Heart left ventricle (tissue), 13 donors: ENCODE data around the gene RAB27B.

ENCODE experiments used
- POLR2A ChIP-seq, 2 donors: fragments of 450-650 bp; IDR thresholded peaks; one replicate each; pipeline ENCODE4 v1.6.1; 2017; ENCODE audit warnings: antibody characterized with exemption in 2 of 2, mild to moderate bottlenecking in 2 of 2, moderate library complexity in 2 of 2
- TF ChIP-seq, protein P1 (sequence below), 12 donors: fragments of 200-600 bp; sonication (generic) in 4 of 12; IDR thresholded peaks; one replicate each; pipeline versions ENCODE4 v1.5.0 to v1.8.0; 2018 to 2022; ENCODE audit warnings: antibody characterized with exemption in 12 of 12, mild to moderate bottlenecking in 5 of 12
- donor health status: ischemic (EF 13 %, LVEDD 7.1; RV severe dilation, severe dysfunction).
- donor health status: DM: no; HTN: yes; CAD: no.
- donor health status: DM: no; HTN: no; CAD: no.
- donor health status: ischemic (EF 25% LVEDD 6.9; RV normal size, moderate dysfunction).
- donor health status: ischemic (EF 25% LVEDD 5.7; RV mildly dilated, moderate dysfunction).
- donor health status: ischemic (EF 35%, LVEDD 5.7; RV mildly dilated, moderate dysfunction).
- donor health status: nonischemic (EF 11% LVEDD 7.7; RV severe dilation, severe dysfunction).
- donor health status: DM: yes; HTN: yes; CAD: no.
- donor health status: PGD.
- donor health status: ischemic (EF 29% LVEDD 5.4; RV normal size, mild dysfunction).
- donor health status: nonischemic (EF 23%, LVEDD 6.1; RV moderate dilation, normal function).

DNA sequence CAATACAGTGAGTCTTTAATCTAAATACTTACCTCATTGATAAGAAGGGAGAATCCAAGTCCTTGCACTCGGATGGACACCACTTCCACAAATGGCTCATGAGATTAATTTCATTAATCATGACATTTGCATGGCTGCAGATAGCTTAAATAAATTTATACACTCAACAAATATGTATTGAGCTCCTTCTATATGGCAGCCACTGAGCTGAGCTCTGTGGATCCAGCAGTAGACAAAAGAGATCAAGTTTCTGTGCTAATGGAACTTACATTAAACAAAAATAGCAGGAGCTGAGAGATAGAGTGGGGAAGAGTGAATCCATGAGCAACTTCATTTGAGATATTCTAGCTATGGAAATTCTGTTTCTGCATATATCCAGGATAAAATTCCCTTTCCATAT, 44.4 kb downstream of the RAB27B start:
- TF ChIP-seq, protein P1, sequence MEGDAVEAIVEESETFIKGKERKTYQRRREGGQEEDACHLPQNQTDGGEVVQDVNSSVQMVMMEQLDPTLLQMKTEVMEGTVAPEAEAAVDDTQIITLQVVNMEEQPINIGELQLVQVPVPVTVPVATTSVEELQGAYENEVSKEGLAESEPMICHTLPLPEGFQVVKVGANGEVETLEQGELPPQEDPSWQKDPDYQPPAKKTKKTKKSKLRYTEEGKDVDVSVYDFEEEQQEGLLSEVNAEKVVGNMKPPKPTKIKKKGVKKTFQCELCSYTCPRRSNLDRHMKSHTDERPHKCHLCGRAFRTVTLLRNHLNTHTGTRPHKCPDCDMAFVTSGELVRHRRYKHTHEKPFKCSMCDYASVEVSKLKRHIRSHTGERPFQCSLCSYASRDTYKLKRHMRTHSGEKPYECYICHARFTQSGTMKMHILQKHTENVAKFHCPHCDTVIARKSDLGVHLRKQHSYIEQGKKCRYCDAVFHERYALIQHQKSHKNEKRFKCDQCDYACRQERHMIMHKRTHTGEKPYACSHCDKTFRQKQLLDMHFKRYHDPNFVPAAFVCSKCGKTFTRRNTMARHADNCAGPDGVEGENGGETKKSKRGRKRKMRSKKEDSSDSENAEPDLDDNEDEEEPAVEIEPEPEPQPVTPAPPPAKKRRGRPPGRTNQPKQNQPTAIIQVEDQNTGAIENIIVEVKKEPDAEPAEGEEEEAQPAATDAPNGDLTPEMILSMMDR (IDR thresholded peaks at IDR 0.05): no peak
- TF ChIP-seq POLR2A (IDR thresholded peaks at IDR 0.05): no peak
